GM12873 (cell line): ENCODE results near the gene SLC25A25.

ENCODE experiments used
- TF ChIP-seq, protein P1 (sequence below): IDR thresholded peaks from 2 replicates; pipeline ENCODE4 v1.5.1; 2012; ENCODE audit warnings: low read depth, mild to moderate bottlenecking, moderate library complexity, low read length, control low read depth; ENCODE audit not compliant: insufficient read depth; ENCODE audit errors: missing control alignments

Gene SLC25A25

DNA sequence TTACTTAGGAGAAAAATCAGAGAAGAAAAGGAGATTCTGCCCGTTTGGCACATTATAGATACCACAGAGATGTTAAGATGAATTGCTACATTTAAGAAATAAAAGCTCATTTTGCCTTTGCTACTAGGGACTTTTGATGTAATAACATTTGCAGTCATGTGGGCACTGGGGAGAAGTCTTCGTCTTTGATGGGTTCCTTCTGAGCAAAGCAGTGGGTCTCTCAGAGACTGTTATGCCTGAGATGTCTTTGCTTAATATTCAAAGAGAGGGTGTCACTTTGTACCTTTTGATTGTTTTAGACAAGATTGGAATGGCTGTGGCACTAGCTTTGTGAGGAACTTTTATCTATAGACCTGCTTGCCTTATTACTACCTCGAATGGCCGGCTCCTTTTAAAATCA is 25.0 kb downstream of the SLC25A25 start:
- TF ChIP-seq, protein P1, sequence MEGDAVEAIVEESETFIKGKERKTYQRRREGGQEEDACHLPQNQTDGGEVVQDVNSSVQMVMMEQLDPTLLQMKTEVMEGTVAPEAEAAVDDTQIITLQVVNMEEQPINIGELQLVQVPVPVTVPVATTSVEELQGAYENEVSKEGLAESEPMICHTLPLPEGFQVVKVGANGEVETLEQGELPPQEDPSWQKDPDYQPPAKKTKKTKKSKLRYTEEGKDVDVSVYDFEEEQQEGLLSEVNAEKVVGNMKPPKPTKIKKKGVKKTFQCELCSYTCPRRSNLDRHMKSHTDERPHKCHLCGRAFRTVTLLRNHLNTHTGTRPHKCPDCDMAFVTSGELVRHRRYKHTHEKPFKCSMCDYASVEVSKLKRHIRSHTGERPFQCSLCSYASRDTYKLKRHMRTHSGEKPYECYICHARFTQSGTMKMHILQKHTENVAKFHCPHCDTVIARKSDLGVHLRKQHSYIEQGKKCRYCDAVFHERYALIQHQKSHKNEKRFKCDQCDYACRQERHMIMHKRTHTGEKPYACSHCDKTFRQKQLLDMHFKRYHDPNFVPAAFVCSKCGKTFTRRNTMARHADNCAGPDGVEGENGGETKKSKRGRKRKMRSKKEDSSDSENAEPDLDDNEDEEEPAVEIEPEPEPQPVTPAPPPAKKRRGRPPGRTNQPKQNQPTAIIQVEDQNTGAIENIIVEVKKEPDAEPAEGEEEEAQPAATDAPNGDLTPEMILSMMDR: no peak

DNA sequence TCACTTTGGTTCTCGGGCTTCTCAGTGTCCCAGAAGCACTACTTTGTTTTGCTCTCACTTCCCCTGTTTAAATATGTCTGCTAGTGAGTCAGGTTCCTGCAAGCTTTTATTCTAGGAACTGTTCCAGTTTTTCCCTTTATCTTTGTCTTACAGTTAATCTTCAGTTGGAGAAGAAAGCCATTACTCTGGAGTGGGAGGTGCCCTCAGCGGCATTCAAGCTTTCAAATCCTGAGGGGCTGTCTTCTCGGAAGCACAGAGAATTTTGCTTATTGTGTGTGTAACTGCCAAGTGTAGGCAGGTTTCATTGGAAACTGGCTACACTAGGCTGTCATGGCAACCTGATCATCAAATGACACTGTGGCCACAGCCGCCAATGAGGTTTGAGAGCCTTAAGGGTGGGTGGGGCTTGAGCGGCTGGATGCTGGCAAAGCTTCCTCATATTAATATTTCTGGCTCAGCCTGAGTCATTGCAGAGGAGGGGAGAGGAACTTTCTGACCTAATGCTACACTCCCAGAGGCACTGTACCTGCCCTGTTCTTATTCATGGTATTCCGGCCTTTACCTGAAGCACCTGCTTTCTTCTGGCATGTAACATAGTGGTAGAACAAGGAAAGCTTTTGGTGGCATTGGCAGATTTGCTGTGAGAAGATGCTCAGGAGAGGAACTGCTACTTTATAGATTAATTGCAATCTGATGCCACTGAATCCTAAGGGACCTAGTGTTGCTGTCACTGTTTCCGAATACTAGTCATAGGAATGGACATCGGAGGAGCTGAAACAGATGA is 26.3 kb downstream of the SLC25A25 start:
- TF ChIP-seq, protein P1: no peak

DNA sequence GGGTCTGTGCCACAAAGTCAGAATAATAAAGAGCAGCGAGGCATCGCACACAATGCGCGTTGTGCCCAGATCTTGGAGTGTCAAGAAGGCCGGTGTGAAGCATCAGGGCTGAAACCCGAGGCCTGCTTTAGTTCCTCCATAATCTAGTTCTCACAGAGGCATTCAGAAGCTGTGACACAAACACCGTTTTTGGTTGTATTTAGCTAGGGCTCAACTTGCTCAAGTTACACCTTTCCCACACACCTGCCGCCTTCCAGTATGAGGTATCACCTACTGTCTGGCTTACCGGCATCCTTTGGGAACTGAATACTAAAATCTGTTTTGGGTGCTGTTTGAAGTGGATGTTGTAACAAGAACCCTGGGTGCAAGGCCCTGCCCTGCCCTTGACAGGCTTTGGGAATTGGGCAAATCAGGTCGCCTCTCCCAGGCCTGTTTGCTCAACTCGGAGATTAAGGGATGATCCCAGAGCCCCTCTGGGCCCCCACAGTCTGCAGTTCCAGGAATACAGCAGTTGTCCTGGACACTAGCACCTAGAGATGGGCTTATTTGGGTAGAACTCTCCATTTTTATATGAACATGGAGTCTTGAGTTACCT is 27.0 kb downstream of the SLC25A25 start:
- TF ChIP-seq, protein P1: no peak

DNA sequence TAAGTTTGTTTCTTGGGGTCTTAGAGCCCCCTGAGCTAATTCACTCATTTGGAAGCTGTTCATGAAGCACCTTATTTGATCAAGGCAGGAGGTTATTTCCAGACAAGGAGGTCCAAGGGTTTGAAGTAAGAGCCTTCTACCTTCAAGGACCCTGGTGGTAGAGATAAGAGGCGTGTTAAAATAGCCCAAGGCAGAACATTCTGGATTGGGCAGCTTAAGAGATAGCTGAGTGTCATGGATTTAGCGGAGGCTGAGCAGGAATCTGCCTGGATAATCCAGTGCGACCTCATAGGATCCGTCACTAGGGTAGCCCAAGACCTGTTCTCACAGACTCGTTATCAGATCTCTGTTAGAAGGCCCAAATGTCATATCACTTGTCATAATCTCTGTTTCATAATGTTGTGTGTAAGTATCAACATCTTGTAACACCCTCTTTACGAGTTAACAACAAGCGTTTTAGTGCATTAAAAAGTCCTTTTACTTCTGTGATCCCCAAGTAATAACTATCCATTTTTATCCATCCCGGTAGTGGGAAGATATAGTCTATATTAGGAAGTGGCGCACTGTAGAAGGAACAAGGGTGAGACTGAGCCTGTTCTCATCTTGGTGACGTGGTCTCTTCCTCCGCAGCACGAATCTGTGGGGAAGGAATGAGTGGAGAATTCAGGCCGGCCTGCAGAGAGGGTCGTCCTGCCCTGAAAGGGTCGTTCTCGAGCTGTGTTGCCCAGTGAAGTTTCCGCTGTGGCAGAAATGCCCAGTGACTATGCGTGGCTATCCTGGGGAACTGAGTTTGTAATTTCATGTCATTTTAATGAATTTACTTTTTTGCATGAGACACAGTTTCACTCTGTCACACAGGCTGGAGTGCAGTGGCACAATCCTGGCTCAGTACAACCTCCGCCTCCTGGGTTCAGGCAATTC is 28.8 kb downstream of the SLC25A25 start:
- TF ChIP-seq, protein P1: no peak

DNA sequence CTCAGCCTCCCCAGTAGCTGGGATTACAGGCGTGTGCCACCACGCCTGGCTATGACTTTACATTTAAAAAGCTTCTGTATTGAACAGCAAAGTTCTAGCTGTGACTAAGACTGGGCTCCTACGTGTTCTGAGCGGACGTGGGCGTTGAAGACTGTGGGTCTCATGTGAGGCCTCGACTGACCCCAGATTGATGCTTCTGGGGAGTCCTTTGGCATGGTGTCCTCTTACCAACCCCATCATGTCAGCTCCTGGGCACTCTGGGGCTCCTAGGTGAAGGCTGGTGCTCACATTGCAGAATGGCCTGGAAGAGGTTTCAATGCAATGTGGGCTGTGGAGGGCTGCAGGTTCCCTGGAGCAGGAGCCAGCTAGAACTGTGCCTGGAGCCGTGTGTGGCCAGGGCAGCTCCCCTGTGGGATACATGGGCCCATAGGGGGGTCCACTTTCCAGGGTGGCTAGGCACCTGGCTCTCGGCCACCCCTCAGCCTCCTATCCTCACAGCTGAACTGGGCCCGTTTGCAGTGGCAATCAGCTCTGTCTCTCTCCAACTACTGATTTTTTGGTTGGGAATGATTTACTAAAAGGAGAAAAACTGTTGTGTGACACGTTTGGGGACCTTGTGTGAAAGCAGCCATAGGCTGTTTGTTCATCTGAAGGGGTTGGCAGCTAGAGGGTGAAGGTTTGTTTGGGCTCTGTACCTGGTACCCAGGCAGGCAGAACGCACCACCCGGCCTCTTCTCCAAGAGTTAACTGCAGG is 29.7 kb downstream of the SLC25A25 start:
- TF ChIP-seq, protein P1: no peak

DNA sequence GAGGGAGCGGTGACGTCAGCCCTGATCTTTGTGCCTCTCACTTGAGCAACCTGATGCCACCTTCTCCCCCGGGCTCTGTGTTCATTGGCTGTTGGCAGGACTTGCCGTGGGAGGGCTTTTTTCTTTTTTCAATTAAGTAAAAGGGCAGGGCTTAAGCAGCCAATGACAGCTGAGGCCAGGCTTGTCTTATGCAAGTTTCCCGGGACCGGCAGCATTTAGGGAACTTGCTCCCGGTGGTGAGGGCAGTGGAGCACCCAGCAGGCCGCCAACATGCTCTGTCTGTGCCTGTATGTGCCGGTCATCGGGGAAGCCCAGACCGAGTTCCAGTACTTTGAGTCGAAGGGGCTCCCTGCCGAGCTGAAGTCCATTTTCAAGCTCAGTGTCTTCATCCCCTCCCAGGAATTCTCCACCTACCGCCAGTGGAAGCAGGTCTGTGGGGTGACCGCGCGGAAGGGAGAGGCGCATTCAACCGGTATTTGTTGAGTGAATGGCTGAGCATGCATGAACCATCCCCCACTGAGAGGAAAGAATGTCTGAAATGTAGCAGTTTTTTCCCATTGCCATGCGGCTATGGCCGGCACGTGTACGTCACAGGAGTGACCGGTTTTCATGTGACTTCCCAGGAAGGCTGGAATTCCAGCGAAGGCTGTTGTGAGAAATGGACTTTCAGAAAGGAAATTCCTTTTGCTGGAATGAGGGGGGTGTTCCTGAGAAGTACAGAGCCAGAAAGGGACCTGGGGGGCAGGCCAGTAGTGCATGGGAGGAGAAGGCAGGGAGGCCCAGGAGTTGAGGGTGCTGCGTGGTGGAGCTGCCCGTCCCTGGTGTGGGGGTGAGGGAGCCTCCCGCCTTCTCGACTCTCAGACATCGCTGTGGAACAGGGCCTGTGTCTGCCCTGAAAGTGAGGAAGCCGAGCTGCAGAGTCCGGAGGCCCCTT is 30.5 kb downstream of the SLC25A25 start:
- TF ChIP-seq, protein P1: no peak
